Loucy (cell line): Measurements from ENCODE around the gene PNPLA7.

Source experiments
- CTCF ChIP-seq: fragments of 200-600 bp; sonication (generic); conservative IDR thresholded peaks from 2 replicates; pipeline ENCODE4 v1.5.1; 2014; ENCODE audit warnings: mild to moderate bottlenecking, antibody characterized with exemption, low read length
- EZH2phosphoT487 ChIP-seq: fragments of 200-600 bp; IDR thresholded peaks from 2 replicates; pipeline ENCODE4 v1.6.1; 2018; ENCODE audit warnings: antibody characterized with exemption, mild to moderate bottlenecking, moderate library complexity, borderline replicate concordance

DNA sequence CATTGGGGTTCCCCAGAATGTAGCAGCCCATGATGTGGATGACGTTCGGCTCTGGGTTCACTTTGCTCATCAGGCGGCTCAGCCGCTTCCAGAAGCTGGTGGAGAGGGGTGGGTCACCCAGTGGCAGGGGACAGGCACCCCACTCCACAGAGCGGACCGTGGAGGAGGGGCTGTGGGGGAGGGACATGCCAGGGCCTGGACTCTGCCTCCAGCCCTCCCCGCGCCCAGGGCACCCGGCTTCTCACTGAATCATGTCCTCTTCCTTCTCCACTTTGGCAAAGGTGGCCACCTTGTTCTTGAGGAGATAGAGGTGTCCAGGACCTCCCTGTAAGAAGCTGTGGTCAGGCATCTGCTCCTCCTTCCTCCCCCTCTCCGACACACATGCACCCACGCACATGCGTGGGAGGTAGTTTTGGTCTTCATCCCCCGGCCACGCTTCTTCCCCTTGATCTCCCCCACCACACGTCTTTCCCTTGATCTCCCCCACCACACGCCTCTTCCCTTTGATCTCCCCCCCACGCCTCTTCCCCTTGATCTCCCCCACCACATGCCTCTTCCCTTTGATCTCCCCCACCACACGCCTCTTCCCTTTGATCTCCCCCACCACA, 100.2 kb downstream of the PNPLA7 start:
- no peak for TF ChIP-seq CTCF
- no peak for TF ChIP-seq EZH2phosphoT487
